CD4-positive, alpha-beta T cell treated with Interleukin-1 beta for 1 hour (primary cell): Measurements from ENCODE around the gene PTGFRN.
"Not testable (repeated sequence)": the region's sequence is repeated elsewhere in the genome, so short reads cannot be mapped to it uniquely, and the experiment has no call there.

ENCODE experiments used
- DNase-seq, 2 donors: peaks; one replicate each; pipeline ENCODE4 v3.0.0-alpha.2; 2020 to 2022

Gene PTGFRN

DNA sequence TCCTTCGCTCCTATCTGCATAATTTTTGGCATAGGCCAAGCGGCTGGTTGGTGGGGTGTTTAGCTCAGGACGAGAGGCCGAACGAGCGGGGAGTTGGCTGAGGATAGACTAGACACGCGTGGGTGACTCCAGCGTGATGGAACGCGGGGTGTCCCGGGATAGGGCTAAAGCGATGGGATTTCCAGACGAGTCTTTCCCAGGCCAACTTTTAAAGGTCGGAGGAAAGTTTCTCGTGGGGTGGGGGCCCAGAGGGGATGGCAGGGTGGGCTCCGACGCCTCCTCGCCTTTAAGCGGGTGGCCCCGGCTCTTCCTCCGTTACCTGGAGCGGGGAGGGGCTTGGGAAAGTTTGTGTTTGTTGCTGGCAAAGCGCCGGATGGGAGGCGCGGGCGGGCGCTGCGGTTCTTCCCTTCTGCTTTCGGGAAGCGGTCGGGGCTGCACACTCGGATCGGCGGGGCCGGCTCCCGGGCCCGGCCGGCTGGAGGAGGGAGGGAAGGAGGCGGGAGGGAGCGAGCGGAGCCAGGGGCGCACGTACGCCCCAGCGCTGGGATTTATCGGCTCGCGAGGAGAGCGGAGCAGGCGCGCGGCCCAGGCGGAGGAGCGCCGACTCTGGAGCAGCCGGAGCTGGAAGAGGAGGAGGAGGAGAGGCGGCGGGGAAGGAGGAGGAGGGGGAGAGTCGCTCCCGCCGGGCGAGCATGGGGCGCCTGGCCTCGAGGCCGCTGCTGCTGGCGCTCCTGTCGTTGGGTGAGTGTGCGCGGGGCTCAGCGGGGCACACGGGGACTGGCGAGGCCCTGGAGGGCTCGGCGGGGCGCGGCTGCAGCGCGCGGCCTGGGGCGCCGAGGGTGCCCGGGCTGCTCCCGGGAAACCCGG, at the start of gene PTGFRN:
PTGFRN (plus strand) TSS at position 405 of the 867 bp plus-strand sequence; CDS start at position 693, 288 bp downstream.
- DNase-seq = peak in 1 of 2 donors; percentile 3

DNA sequence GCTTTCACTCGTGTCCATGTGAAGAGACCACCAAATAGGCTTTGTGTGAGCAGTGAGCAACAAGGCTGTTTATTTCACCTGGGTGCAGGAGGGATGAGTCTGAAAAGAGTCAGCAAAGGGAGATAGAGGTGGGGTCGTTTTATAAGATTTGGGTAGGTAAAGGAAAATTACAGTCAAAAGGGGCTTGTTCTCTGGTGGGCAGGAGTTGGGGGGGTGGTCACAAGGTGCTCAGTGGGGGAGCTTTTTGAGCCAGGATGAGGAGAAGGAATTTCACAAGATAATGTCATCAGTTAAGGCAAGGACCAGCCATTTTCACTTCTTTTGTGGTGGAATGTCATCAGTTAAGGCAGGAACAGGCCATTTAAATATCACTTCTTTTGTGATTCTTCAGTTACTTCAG, 49.5 kb upstream of the PTGFRN start:
- DNase-seq = not testable (repeated sequence)

GRCh38 chr1:116861137-116861536, 48.6 kb upstream of the PTGFRN start:
- DNase-seq = no peak

- DNase-seq = not testable (repeated sequence)
Measured at GRCh38 chr1:116863031-116863430, 46.7 kb upstream of the PTGFRN start.

DNA sequence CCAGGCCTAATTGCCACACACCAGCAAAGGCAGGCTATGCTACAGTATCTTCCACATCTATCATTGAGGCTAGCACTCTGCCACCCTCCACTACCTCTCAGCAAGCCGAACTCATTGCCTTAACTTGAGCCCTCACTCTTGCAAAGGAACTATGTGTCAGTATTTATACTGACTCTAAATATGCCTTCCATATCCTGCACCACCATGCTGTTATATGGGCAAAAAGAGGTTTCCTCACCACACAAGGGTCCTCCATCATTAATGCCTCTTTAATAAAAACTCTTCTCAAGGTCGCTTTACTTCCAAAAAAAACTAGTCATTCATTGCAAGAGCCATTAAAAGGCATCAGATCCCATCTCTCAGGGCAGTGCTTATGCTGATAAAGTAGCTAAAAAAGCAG, 43.2 kb upstream of the PTGFRN start:
- DNase-seq = not testable (repeated sequence)

GRCh38 chr1:116868385-116868784, 41.3 kb upstream of the PTGFRN start:
- no peak for DNase-seq

GRCh38 chr1:116869611-116870010, 40.1 kb upstream of the PTGFRN start:
- DNase-seq = no peak

DNA sequence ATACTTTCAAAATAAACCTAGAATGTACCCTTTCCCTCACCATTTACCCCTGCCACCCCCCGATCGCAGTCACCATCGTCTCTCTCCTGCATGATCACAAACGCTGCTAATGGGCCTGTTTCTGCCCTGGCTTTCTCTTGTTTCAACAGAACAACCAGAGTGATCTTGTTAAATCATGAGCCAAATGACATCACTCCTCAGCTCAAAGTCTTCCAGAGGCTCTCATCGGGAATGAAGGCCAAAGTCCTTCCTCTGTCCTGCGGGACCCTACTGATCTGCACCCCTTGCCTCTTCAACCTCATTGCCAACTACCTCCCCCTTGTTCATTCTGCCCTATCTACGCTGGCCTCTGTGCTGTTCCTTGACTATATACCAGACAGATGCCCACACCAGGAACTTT, 39.4 kb upstream of the PTGFRN start:
- DNase-seq = no peak

- no peak for DNase-seq
Measured at GRCh38 chr1:116871779-116872146, 38.0 kb upstream of the PTGFRN start.

- no peak for DNase-seq
Measured at GRCh38 chr1:116873680-116874271, 35.9 kb upstream of the PTGFRN start.

DNA sequence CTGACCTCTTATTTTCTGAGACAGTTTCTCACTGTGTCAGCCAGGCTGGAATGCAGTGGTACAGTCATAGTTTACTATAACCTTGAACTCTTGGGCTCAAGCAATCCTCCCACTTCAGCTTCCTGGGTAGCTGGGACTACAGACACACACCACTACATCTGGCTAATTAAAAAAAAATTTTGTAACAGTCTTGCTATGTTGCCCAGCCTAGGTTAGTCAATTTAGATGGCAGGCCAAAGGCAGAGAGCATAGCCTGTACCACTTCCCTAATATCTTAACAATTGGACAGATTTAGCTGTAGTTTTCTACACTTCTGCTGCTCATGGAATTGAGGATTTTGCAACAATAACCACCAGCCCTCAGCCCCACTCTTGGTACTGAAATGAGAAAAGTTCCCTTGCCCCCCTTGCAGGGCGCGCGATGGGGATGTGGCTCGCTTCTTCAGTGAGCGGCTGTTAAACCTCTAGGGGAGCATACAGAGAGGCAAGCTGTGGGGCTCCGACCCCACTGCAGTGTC, 34.9 kb upstream of the PTGFRN start:
- no peak for DNase-seq

- DNase-seq = no peak
Measured at GRCh38 chr1:116875391-116875790, 34.3 kb upstream of the PTGFRN start.

DNA sequence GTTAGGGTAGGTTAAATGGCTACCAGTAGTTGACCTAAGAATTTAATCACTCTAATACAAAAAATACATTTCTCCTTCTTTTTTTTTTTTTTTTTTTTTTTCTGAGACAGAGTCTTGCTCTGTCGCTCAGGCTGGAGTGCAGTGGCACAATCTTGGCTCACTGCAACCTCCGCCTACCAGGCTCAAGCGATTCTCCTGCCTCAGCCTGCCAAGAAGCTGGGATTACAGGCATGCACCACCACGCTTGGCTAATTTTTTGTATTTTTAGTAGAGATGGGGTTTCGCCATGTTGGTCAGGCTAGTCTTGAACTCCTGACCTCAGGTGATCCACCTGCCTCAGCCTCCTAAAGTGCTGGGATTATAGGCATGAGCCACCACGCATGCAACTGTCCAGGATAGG, 33.8 kb upstream of the PTGFRN start:
- DNase-seq = not testable (repeated sequence)

GRCh38 chr1:116877141-116877818, 32.4 kb upstream of the PTGFRN start:
- no peak for DNase-seq

DNA sequence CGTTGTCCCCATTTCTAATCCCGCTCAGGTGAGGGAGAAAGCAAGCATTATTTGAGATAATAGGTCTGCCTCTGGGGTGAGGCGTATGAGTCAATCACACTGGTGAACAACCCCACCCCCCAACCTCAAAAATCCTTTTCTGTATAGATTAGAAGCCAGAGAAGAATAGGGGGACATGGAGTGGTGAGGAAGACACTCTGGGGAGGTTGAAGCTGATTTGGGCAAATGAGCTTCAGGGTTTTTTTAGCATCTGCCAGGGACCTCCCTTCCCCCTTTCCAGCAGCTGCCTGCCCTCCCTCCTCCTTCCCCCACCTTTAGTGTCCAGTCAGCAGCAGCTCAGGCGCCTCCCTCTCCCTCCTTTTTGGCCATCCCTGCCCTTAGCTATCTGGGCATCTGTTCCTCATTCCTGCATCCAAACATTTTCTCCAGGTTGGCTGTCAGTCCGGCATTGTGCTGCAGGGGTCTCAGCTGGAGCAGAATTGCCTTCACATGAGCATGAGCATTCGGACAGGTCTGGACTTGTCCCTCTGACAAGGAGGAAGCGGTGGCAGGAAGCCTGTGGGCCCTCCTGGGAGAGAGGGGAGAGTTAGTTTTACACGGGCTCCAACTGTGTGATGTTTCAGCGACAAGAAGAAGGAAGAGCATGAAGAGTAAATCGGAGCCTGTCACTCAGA, 30.8 kb upstream of the PTGFRN start:
- no peak for DNase-seq

DNA sequence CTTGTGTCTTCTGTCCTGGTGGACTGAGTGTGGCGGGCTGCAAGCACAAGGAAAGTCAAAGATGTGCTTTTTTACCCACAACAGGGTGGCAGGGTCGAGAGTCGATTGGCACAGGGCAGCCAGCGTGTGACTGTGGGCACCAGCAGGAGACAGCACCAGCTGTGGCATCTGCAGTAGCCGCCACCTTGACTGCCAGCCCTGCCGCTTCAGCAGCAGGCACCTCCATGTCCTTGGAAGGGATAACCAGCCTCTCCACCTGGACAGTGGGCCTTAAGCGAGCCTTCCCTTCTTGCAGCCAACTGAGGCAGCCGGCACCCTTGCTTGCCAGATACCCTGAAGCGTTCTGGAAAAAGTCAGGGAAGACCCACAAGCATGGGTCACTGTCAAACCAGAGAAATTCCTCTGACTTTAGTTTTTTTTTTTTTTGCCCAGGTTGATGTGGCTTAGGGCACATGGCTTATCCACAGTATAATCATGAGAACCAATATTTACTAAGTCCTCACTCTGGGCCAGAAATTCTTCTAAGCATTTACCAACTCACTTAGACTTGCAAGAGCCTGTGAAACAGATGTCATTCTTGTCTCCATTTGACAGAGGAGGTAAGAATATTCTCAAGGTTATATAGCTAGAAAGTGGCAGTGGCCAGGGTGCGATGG, 30.1 kb upstream of the PTGFRN start:
- DNase-seq = no peak

GRCh38 chr1:116880917-116881316, 28.8 kb upstream of the PTGFRN start:
- no peak for DNase-seq

DNA sequence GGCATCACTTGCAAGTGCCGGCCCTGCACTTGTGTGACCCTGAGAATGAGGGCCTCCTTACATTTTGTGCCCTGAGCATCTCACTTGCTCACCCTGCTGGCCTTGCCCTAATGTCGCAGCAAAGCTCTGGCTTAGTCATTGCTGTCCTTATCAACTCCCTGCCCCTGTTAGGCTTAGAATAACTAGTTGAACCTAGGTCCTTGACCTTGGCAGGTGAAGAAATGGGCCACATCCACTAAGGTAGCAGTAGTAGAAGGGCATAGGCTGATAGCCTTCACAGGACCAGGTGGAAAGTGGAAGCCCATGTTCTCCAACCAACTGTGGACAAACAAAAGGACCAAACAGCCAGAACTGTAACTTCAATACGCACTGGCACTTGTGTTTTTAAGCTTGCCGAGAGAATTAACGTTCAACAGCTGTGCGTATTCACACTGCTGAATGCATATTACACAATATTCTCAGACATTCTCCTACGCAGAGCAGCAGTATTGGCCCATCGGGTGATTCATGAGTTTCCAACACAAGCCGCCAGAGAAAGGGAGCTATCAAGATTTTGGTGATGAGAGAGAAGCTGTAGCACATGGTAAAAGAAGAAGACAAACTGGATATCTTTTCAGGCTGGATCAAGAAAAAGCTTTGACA, 27.7 kb upstream of the PTGFRN start:
- peak; percentile 23 to 27 for DNase-seq

DNA sequence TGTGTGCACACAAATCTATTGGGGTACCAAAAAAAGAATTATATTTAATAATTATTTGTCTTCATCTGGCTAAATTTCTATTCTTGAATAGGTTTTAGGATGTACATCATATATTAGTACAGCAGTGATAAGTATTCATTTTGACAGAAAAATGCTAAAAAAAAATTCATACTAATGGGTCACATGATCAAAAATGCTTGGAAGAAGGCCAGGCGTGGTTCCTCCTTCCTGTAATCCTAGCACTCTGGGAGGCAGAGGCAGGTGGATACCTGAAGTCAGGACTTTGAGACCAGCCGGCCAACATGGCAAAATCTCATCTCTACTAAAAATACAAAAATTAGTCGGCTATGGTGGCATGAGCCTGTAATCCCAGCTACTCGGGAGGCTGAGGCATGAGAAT, 26.9 kb upstream of the PTGFRN start:
- DNase-seq = no peak

GRCh38 chr1:116886291-116886878, 23.3 kb upstream of the PTGFRN start:
- DNase-seq = no peak

DNA sequence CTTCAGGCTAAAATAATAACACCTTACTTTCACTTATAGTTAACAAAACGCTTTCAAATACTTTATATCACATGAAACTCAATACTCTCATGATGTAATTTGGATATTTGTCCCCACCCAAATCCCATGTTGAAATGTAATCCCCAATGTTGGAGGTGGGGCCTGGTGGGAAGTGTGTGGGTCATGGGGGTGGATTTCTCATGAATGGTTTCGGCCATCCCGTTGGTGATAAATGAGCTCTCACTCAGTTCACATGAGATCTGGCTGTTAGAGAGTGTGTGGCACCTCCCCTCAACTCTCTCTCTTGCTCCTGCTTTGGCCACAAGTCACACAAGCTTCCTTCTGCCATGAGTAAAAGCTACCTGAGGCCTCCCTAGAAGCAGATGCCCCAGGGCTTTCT, 22.5 kb upstream of the PTGFRN start:
- DNase-seq = no peak

DNA sequence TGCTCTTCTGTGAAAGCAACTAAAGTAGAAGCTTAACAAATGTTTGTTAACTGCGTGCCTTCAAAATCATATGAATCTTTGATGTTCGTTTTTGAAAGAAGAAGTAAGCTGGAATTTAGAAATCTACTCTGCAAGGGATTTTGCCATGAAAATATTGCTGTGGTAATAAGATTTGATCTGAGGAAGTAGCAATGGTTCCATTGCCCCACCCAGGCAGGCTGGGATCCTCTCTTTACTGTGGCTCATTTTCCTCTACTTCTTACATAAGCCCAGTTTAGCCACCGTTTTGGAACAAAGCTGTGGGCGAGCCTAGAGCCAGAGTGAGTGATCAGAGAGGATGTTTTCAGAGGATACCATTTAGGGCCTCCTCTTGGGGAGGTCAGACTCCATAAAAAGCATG, 20.3 kb upstream of the PTGFRN start:
- DNase-seq = no peak
